NAMALWA (cell line): ENCODE results near the gene MYH9.

ENCODE experiments used
- DNase-seq: peaks from one replicate; pipeline ENCODE4 v3.0.0-alpha.2; 2015; ENCODE audit warnings: low spot score

The MYH9 gene

GRCh38 chr22:36315325-36315724, 72.4 kb downstream of the MYH9 start:
- DNase-seq, result no peak

- DNase-seq, result no peak
Measured at GRCh38 chr22:36311386-36312085, 76.2 kb downstream of the MYH9 start.

GRCh38 chr22:36308880-36309279, 78.9 kb downstream of the MYH9 start:
- no peak for DNase-seq

- no peak for DNase-seq
Measured at GRCh38 chr22:36306227-36306626, 81.5 kb downstream of the MYH9 start.

GRCh38 chr22:36305813-36306212, 82.0 kb downstream of the MYH9 start:
- no peak for DNase-seq

- no peak for DNase-seq
Measured at GRCh38 chr22:36304429-36304828, 83.3 kb downstream of the MYH9 start.

GRCh38 chr22:36303874-36304273, 83.9 kb downstream of the MYH9 start:
- no peak for DNase-seq

- DNase-seq, result no peak
Measured at GRCh38 chr22:36303115-36303467, 84.7 kb downstream of the MYH9 start.

- DNase-seq, result no peak
Measured at GRCh38 chr22:36302439-36303114, 85.2 kb downstream of the MYH9 start.

GRCh38 chr22:36301851-36302250, 85.9 kb downstream of the MYH9 start:
- peak; percentile 17 for DNase-seq

GRCh38 chr22:36301384-36301828, 86.4 kb downstream of the MYH9 start:
- peak; percentile 77 for DNase-seq

- DNase-seq, result no peak
Measured at GRCh38 chr22:36300396-36301212, 87.2 kb downstream of the MYH9 start.

GRCh38 chr22:36299911-36300310, 87.9 kb downstream of the MYH9 start:
- no peak for DNase-seq

- no peak for DNase-seq
Measured at GRCh38 chr22:36299295-36299694, 88.5 kb downstream of the MYH9 start.

GRCh38 chr22:36298601-36299000, 89.2 kb downstream of the MYH9 start:
- DNase-seq, result no peak

GRCh38 chr22:36298118-36298517, 89.6 kb downstream of the MYH9 start:
- no peak for DNase-seq

- no peak for DNase-seq
Measured at GRCh38 chr22:36297568-36297967, 90.2 kb downstream of the MYH9 start.

GRCh38 chr22:36296690-36297089, 91.1 kb downstream of the MYH9 start:
- DNase-seq, result no peak

- DNase-seq, result no peak
Measured at GRCh38 chr22:36295247-36295646, 92.5 kb downstream of the MYH9 start.

- DNase-seq, result no peak
Measured at GRCh38 chr22:36294801-36295200, 93.0 kb downstream of the MYH9 start.

GRCh38 chr22:36294293-36294620, 93.5 kb downstream of the MYH9 start:
- no peak for DNase-seq

GRCh38 chr22:36293606-36294292, 94.0 kb downstream of the MYH9 start:
- DNase-seq, result no peak
